Fibroblast of pulmonary artery (primary cell): ENCODE data around the gene SLC35F3.
"Not testable (repeated sequence)": the region's sequence is repeated elsewhere in the genome, so short reads cannot be mapped to it uniquely, and the experiment has no call there.

Experiments
- DNase-seq: peaks from one replicate; pipeline ENCODE4 v3.0.0-alpha.2; 2010; ENCODE audit warnings: low read depth
- H3K4me3 ChIP-seq: replicated peaks from 2 replicates; pipeline ENCODE4 v1.5.1; 2011; ENCODE audit warnings: low read depth, mild to moderate bottlenecking, control low read depth, low read length, moderate library complexity
- TF ChIP-seq, protein P1 (sequence below): IDR thresholded peaks from 2 replicates; pipeline ENCODE4 v1.5.1; 2011; ENCODE audit warnings: mild to moderate bottlenecking, control low read depth, low read length, inconsistent platforms; ENCODE audit errors: missing control alignments

The SLC35F3 gene

DNA sequence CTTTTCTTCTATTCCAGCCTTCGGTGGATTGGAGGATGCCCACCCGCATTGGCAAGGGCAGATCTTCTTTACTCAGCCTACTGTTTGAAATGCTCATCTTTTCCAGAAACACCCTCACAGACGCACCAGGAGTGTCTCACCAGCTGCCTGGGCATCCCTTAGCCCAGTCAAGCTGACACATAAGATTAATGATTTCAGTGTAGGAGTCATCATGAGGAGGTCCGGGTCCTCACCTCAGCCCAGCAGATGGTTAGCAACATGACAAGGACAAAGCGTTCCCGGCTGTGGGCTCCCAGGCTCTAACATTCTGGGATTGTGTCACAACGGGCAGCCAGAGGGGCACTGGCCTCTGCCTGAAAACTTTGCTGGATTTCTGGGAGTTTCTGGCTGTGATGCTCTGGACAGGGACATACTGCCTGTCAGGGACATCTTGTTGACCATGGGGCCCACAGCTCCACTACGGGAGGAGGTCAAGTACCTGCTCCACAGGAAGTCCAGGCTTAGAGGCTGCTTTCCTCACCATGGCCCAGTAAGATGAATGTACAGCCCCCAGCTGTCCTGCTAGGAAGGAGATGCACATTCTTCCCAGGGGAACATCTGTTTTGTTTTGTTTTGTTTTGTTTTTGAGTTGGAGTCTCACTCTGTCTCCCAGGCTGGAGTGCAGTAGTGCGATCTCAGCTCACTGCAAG is 264.8 kb downstream of the SLC35F3 start:
- DNase-seq, result no peak
- TF ChIP-seq, protein P1, sequence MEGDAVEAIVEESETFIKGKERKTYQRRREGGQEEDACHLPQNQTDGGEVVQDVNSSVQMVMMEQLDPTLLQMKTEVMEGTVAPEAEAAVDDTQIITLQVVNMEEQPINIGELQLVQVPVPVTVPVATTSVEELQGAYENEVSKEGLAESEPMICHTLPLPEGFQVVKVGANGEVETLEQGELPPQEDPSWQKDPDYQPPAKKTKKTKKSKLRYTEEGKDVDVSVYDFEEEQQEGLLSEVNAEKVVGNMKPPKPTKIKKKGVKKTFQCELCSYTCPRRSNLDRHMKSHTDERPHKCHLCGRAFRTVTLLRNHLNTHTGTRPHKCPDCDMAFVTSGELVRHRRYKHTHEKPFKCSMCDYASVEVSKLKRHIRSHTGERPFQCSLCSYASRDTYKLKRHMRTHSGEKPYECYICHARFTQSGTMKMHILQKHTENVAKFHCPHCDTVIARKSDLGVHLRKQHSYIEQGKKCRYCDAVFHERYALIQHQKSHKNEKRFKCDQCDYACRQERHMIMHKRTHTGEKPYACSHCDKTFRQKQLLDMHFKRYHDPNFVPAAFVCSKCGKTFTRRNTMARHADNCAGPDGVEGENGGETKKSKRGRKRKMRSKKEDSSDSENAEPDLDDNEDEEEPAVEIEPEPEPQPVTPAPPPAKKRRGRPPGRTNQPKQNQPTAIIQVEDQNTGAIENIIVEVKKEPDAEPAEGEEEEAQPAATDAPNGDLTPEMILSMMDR, result no peak
- H3K4me3 ChIP-seq, result no peak overlapping the region

DNA sequence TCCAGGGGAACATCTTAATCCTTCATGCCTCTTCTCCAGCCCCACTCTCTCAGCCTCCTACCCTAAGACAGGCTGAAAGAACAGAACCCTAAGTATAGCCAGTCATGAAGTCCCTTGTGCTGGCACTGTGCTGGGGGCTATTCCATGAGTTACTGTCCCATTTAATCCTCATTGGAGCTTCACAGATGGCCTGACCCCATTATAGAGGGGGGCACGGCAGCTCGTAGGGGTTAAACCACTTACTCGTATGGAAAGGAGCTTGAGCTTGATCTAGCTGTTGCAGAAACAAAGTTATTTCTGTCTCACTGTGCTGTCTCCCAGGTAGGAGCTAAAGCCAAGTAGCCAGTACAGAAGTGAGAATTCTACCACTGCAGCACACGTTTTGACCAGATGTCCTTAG is 265.6 kb downstream of the SLC35F3 start:
- H3K4me3 ChIP-seq, result no peak overlapping the region
- TF ChIP-seq, protein P1, result no peak
- no peak for DNase-seq

DNA sequence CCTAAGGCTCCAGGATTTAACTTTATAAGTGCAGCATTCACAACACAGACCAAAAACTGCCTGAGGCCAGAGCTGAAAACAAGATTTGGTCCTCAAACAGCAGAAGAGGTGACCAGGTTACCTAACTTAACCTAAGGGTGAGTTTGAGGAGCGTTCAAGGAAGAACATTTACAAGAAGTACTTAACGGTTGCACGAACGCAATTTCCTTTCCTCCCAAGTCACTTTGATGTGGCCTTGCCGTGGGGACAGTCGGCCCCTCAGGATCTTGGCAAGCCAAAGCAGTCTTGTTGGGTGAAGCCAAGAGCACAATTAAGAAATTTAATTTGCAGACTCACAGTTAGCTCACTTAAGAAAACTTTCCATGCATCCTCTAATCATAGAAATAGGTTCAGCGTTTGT is 266.1 kb downstream of the SLC35F3 start:
- H3K4me3 ChIP-seq, result no peak overlapping the region
- DNase-seq, result no peak
- TF ChIP-seq, protein P1, result no peak

DNA sequence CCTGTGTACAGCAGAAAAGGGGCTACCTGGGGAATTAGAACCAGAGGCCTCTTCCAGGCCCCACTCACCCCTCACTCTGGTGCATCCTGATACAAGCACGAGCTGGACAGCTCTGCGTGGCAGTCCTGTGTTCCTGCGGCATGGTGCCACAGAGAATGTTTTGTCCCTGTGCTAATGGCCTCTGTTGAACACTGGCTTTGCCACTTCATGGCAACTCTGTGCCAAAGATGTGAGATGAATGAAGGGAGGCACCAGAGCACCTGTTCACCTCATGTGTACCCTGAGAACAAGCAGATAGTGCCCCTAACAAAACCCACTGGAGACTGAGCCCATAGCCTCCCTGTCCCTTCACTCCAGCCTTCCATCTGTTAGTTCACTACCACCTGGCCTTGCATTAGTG is 269.5 kb downstream of the SLC35F3 start:
- DNase-seq, result no peak
- TF ChIP-seq, protein P1, result no peak
- no peak overlapping the region for H3K4me3 ChIP-seq

DNA sequence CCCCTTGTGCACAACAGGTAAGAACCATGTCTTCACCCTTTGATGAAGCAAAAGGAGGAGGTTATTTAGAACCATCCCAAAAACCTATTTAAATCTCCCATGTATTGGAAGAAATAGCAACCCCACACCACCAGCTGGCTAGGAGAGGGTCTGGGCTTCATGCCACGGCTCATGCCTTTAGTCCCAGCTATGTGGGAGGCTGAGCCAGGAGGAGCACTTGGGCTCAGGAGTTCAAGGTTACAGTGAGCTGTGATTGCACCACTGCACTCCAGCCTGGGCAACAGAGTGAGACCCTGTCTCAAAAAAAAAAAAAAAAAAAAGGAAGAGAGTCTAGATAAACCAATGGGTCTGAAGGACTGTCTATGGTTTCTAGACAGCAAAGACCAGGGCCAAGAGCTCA is 270.9 kb downstream of the SLC35F3 start:
- TF ChIP-seq, protein P1, result no peak
- no peak overlapping the region for H3K4me3 ChIP-seq
- DNase-seq, result no peak

DNA sequence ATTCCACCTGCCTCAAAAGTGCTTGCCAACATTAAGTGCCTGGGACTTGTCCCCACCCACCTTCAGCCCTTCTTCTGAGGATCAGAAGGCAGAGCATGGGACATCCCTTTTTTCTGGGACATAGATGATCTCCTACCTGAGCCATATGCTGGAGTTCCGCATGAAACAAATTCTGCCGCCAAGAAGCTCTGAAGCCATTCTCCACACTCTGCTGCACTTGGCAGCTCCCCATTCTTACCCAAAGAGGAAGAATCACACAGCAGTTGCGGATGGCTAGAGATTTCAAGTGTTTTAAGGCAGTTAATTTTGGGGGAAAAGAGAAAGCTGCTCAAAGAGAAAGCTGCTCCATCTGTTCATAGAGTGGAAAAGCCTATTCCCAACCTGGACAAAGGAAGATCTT is 271.5 kb downstream of the SLC35F3 start:
- no peak overlapping the region for H3K4me3 ChIP-seq
- TF ChIP-seq, protein P1, result no peak
- no peak for DNase-seq

DNA sequence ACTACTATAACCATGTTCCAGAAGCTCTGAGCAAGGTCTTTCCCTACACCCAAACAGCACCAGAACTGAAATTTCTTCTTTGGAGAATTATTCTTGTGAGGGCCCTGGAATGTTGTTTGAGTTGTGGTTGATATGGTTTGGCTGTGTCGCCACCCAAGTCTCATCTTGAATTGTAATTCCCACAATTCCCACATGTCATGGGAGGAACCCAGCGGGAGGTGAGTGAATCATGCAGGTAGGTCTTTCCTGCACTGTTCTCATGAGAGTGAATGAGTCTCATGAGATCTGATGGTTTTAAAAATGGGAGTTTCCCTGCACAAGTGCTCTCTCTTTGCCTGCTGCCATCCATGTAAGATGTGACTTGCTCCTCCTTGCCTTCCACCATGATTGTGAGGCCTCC is 272.4 kb downstream of the SLC35F3 start:
- not testable (repeated sequence) for H3K4me3 ChIP-seq, DNase-seq
